HG02938 (cell line): ENCODE measurements around the gene FECH.

Experiments
- ATAC-seq: cut with Tn5 transposase; IDR thresholded peaks from one replicate; pipeline ENCODE4 v1.9.1; 2021; ENCODE audit warnings: mild to moderate bottlenecking, moderate library complexity; ENCODE audit not compliant: unreplicated experiment

FECH gene

GRCh38 chr18:57581301-57581934 lies 5.1 kb downstream of the FECH start:
- peak; percentile 94 for ATAC-seq

GRCh38 chr18:57579934-57580333 lies 6.6 kb downstream of the FECH start:
- no peak for ATAC-seq

GRCh38 chr18:57576316-57576715 lies 10.2 kb downstream of the FECH start:
- no peak for ATAC-seq

GRCh38 chr18:57575542-57575941 lies 11.0 kb downstream of the FECH start:
- no peak for ATAC-seq

- ATAC-seq, result no peak
These were observed 11.6 kb downstream of the FECH start for GRCh38 chr18:57574866-57575265.

GRCh38 chr18:57570162-57570561 lies 16.3 kb downstream of the FECH start:
- ATAC-seq, result no peak

- no peak for ATAC-seq
These were observed 17.4 kb downstream of the FECH start for GRCh38 chr18:57569133-57569532.

GRCh38 chr18:57561728-57562423 lies 24.6 kb downstream of the FECH start:
- no peak for ATAC-seq

GRCh38 chr18:57561261-57561660 lies 25.2 kb downstream of the FECH start:
- no peak for ATAC-seq

- ATAC-seq, result no peak
These were observed 27.2 kb downstream of the FECH start for GRCh38 chr18:57559314-57559713.

GRCh38 chr18:57555134-57555533 lies 31.4 kb downstream of the FECH start:
- no peak for ATAC-seq

GRCh38 chr18:57550510-57550909 lies 36.0 kb downstream of the FECH start:
- ATAC-seq, result no peak

- ATAC-seq, result no peak
These were observed 39.2 kb downstream of the FECH start for GRCh38 chr18:57547260-57547659.

- peak; percentile 70 for ATAC-seq
These were observed 41.4 kb downstream of the FECH start for GRCh38 chr18:57544936-57545660.

GRCh38 chr18:57543560-57543959 lies 42.9 kb downstream of the FECH start:
- ATAC-seq, result no peak

- no peak for ATAC-seq
These were observed 43.6 kb downstream of the FECH start for GRCh38 chr18:57542812-57543427.

GRCh38 chr18:57542126-57542525 lies 44.4 kb downstream of the FECH start:
- no peak for ATAC-seq

GRCh38 chr18:57539702-57540101 lies 46.8 kb downstream of the FECH start:
- ATAC-seq, result no peak

GRCh38 chr18:57538614-57539013 lies 47.9 kb downstream of the FECH start:
- ATAC-seq, result no peak

- no peak for ATAC-seq
These were observed 52.0 kb downstream of the FECH start for GRCh38 chr18:57534511-57534909.

GRCh38 chr18:57533868-57534510 lies 52.5 kb downstream of the FECH start:
- no peak for ATAC-seq
